ENCODE measurements around the gene ADCK1.
"Not testable (repeated sequence)": the region's sequence is repeated elsewhere in the genome, so short reads cannot be mapped to it uniquely, and the experiment has no call there.

The ADCK1 gene

DNA sequence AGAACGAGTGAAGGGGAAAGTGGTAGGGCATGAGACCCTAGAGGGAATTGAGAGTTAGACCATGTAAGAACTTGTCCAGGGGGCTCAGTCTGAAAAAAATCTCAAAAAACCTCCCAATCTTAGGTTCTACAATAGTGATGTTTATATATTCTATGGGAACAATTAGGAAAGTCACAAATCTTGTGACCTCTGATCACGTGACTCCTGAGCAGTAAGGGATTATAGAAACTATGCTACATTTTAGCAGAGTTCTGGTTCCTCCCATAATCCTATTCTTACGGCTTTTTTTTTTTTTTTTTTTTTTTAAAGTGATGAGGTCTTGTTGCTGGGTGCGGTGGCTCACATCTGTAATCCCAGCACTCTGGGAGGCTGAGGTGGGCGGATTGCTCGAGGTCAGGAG lies 5.8 kb downstream of the ADCK1 start:
- no peak overlapping the region for H3K27ac ChIP-seq
- H3K4me3 ChIP-seq: no peak overlapping the region

DNA sequence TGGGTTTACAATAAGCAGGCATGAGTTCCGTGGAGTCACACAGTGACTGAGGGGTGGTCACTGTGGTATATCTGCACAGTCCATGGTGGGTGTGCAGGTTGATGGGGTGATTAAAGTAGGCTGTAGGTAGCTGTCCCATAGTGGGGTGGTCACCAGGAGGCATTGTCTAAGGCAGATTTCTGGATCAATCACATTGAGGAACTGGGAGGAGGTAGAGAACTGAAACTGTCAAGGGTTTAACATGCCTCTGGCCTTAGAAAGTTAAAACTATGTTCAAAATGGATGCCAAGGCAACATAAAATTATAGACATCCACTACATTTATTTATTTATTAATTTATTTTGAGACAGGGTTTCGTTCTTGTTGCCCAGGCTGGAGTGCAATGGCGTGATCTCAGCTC lies 8.3 kb downstream of the ADCK1 start:
- Histone ChIP-seq H3K4me3 (no peak overlapping the region), H3K27ac (no peak overlapping the region)

DNA sequence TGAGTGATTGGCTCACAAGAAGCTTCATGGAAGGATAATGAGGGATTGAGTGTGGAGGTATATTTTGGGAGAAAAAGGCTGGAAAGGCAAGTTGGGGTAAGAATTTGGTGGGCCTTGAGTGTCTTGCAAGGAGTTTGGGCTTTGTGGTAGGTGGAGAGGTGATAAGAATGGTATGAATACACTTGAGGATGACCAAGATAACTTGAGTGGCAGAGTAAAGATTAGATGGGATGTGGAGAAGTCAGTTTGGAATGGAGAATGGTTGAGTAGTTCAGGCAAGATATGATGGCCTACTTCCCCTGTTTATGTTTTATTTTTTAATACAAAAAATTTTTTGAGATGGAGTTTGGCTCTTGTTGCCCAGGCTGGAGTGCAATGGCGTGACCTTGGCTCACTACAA lies 9.1 kb downstream of the ADCK1 start:
- no peak overlapping the region for H3K4me3 ChIP-seq
- no peak overlapping the region for H3K27ac ChIP-seq

DNA sequence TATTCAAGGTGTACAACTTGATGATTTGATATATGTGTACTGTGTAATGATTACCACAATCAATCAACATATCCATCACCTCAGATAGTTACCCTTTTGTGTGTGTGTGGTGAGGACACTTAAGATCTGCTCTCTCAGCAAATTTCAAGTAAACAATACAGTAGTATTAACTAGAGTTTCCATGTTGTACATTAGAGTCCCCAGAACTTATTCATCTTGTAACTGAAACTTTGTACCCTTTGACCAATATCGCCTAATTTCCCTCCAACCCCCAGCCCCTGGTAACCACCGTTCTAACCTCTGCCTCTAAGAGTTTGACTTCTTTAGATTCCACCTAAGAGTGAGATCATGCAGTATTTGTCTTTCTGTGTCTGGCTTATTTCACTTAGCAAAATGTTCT lies 12.1 kb downstream of the ADCK1 start:
- no peak overlapping the region for H3K27ac ChIP-seq
- H3K4me3 ChIP-seq: no peak overlapping the region

DNA sequence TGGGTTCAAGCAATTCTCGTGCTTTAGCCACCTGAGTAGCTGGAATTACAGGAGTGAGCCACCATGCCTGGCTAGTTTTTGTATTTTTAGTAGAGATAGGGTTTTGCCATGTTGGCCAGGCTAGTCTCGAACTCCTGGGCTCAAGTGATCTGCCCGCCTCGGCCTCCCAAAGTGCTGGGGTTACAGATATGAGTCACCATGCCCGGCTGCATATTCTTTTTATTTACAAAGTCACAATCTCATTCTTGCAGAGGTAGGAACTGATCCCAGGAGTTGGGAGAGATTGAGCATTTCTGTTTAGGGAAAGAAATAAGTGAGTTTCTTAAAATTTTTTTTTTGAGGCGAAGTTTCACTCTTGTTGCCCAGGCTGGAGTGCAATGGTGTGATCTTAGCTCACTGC lies 12.8 kb downstream of the ADCK1 start:
- H3K4me3 ChIP-seq, H3K27ac ChIP-seq: not testable (repeated sequence)

DNA sequence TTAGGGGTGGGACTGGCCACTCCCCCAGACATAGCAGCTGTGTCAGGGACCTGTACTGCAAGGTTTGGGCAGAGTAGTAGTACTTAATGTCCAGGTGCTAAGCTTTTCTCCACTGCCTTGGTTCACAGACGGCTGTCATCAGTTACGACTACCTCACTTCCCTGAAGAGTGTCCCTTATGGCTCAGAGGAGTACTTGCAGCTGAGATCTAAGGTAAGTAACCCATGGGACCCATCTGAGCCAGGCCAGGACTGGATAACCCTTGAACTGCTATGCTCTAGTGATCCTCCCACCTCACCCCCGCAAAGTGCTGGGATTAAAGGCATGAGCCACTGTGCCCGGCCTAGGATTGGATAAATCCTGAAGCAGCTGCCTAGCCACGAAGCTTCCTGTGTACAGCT lies 22.4 kb downstream of the ADCK1 start:
- Histone ChIP-seq H3K4me3 (no peak overlapping the region), H3K27ac (no peak overlapping the region)

DNA sequence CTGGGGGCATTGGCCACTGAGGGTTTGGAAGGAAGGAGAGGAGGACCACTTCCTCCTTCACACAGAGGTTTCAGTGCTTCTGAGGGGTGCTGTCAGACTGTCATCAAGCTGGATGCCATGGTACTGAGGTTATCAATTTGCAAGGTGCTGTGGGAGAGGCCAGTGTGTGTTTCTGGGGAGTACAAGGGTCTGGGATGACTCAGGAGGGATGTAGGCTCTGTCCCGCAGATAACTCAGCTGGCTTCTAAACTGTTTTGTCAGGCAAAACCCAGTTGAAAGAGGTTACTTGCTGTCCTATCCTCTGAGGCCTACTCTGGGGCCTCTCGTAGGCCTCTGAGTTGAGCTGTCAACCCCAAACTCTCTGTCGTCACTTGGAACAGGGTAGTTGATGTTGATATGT lies 22.8 kb downstream of the ADCK1 start:
- no peak overlapping the region for H3K27ac ChIP-seq
- H3K4me3 ChIP-seq: no peak overlapping the region

DNA sequence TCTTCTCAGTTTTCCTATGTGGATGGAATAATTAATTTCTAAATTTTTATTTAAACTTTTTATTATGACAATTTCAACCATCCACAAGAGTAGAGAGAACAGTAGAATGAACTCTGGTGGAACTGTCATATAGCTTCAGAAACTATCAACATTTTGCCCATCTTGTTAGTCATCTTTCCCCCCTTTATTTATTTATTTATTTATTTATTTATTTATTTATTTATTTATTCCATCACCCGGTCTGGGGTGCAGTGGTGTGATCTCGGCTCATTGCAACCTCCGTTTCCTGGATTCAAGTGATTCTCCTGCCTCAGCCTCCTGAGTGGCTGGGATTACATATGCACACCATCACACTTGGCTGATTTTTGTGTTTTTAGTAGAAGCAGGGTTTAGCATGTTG lies 23.5 kb downstream of the ADCK1 start:
- no peak overlapping the region for H3K27ac ChIP-seq
- H3K4me3 ChIP-seq: no peak overlapping the region

DNA sequence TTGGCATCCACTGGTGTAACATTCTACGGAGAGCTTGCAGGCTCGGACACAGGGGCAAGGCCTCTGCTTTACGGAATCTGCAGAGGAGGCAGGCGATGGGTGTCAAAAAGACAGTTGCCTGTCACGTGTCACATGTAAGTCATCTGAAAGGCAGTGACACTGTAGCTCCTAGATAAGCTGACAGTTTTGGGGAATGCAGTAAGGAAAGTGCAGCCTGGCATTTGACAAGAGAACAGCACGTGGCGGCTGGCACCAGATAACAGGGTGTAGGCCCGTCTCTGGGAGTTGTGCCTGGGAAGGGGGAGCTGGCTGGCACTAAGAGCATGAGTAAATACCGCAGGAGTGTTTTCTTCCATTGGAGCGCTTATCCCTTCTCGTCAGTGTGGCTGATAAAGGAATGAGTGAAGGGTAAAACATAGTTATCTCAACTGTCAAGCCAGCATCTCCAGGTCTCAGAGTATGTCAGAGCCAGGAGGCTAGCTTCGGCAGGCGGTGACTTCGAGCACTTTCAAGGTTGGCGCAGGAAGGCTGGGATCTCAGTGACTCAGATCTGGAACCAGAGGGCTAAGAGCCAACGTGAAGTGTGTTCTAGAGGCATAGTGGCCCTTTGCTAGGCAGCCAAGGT lies 26.1 kb downstream of the ADCK1 start:
- no peak overlapping the region for H3K27ac ChIP-seq
- no peak overlapping the region for H3K4me3 ChIP-seq

DNA sequence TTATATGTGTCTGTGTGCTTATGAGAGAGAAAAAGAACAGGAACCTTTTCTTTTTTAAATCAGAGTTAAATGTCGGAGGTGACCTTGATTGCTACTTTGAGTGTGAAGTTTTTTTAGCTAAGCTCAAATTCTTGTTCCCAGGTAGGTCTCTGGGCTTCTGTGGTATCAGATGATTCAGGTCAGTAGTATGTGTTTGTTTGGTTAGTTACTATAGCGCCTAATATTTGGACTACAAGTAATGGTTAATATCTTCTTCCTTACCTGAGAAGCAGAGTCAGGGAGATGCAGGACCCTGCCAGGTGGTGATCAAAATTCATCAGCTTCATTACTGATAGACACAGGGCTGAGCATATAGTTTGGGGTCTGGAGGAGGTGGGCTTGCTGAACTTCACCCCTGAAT lies 30.8 kb downstream of the ADCK1 start:
- no peak overlapping the region for H3K27ac ChIP-seq
- no peak overlapping the region for H3K4me3 ChIP-seq

DNA sequence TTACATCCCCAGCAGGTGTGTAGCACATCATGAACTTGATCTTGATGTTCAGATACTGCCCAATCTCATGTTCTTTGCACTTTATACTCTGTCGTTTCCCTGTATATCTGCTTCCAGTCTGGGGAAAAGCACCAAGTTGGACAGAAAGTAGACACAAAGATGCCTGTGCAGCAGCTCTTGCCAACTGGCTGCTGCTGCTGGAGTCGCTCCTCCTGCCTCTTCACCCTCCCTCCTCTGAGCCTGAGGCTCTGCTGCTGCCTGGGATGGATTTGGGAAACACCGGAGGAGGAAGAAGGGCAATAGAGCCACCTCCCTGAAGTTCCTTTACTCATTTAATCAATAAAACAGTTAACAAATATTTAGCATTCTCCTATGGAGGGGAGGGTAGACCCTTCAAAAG lies 32.4 kb downstream of the ADCK1 start:
- Histone ChIP-seq H3K4me3 (no peak overlapping the region), H3K27ac (no peak overlapping the region)

DNA sequence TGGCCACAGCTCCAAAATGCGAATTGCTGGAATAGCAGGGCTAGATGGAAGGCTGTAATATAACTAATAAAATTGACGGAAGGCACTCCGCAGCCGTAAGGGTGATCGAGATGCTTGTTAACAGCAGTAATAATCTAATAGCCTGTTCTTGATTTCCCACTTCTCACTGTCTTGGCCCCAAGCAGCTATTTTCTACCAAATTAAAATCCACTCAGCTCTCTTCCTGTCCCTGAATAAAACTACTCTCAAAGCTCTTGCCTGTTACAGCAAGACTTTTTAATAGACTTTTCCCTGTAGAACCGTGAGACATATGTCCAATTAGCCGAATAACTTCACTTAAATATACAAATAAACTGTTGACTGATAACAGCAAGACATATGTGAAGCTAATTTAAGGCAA lies 38.0 kb downstream of the ADCK1 start:
- H3K4me3 ChIP-seq: no peak overlapping the region
- no peak overlapping the region for H3K27ac ChIP-seq

DNA sequence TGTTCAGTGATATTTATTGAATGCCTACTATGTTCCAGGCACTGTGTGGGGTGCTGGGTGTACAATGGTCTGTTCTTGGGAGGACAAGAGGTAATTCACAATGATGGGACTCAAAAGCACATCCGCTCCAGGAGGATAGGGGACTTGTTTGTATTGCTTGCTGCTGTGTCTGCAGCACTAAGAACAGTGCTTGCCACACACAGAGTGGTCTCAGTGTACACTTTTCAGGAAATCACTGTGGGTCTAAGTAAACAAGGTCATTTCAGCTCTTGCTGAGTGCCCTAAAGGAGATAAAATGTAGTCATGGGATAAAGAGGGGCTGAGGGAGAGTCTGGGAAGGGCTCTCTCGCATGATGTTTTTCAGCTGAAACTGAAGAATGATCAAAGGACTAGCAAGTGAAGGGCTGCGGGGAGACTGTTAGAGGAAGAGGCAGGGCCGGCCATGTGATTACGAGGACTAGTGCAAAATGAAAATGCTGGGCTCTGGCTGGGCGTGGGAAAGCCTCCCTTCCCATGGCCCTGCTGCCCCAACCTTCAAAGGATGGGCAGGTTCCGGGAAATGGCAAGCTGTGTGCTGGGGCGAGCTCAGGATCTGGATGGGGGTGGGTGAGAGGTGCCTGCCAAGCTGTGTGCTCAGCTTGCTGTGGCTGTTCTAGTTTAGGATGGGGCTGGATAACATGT lies 39.1 kb downstream of the ADCK1 start:
- H3K4me3 ChIP-seq: no peak overlapping the region
- no peak overlapping the region for H3K27ac ChIP-seq

DNA sequence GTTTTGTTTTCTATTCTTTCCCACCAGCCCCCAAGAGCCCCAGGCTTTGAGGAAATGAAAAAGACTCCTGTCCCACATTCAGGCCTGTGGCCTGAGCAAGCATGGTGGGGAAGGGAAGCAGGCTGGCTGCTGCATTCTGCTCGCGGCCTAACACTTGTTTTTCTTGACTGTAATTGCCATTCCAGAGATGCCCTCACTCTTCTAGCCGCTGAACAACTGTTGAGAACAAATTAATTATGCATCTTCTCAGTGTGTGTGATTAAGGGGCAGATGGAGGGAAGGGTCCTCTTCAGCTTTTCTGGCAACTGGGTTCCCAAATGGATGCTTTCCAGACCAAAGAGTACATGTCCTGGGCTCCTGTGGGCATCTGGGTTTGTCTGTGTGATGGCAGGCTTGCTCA lies 43.3 kb downstream of the ADCK1 start:
- no peak overlapping the region for H3K27ac ChIP-seq
- H3K4me3 ChIP-seq: no peak overlapping the region

DNA sequence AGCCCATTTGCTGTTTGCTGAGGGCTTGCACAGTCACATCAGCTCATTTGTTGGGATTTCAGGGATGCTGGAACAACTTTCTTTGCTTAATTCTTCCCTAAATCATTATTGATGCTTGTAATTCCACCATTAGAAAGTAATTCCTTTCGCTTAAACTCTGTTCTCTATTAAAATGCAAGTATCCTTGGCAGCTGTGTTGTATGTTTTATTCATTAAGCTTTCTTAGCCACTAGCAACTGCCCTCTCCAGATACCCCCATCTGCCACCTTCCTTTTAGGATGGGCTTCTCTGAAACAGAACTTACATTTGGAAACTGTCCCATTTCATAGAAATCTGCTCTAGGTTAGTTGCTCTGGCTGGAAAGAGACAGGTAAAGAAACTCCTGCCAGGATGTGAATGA lies 43.7 kb downstream of the ADCK1 start:
- no peak overlapping the region for H3K4me3 ChIP-seq
- H3K27ac ChIP-seq: no peak overlapping the region

DNA sequence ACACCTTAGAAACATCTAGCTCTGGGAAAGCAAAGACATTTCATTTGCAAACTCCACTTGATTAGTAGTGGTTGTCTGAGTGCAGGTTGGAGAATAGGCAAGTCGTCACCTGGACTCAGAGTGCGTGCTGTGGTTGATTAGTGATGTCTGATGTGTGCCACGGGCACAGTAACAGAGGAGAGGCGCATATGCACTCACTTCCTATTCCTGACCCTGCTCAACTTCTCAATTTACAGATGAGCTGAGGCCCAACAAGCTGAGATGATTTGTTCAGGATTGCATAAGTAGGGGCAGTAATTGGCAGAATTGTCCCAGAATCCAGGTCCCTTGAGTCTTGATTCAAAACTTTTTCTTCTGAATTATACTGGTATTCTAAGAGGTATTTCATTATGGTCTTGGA lies 44.9 kb downstream of the ADCK1 start:
- no peak overlapping the region for H3K27ac ChIP-seq
- no peak overlapping the region for H3K4me3 ChIP-seq

DNA sequence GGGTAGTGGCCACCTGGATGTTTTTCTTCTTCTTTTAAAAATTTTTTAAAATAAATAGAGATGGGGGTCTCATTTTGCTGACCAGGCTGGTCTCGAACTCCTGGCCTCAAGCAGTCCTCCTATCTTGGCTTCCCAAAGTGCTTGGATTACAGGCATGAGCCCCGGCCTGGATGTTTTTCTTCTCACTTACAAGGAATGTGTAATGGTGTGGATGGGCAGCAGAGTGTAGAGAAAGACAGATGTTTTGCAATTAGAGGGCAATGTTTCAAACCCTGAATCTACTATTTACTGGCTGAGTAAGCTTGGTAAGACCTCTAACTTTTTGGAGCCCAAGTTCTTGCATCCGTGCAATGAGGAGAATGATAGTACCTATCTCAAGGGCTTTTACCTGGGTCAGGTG lies 48.1 kb downstream of the ADCK1 start:
- H3K4me3 ChIP-seq: no peak overlapping the region
- no peak overlapping the region for H3K27ac ChIP-seq

DNA sequence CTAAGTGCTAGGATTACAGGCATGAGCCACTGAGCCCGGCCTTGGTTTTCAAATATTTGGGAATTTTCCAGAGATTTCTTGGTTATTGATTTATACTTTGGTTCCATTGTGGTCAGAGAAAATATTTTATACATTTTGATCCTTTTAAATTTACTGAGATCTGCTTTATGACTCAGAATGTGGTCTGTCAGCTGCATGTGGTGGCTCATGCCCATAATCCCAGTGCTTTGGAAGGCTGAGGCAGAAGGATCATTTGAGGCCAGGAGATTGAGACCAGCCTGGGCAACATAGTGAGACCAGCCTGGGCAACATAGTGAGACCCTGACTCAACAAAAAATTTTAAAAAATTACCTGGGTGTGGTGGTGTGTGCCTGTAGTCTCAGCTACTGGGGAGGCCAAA lies 49.8 kb downstream of the ADCK1 start:
- no peak overlapping the region for H3K4me3 ChIP-seq
- H3K27ac ChIP-seq: no peak overlapping the region

DNA sequence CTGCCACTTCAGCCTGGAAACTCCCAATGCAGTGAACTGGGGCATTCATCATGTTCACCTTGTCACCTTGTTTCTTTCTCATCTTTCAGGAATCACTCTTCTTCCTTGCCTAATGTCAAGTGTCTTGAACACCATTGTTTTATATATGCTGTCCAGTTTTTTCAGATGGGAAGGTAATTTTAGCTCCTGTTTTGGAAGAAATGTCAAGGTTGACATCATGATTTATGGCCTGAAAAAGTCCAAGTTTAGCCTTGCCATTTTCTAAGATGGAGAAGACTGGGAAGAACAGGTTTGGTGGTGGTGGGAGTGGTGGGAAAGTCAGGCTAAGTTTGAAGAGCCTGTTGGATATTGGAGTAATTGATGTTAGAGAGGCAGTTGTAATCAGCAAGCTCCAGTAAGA lies 54.0 kb downstream of the ADCK1 start:
- Histone ChIP-seq H3K4me3 (no peak overlapping the region), H3K27ac (no peak overlapping the region)

DNA sequence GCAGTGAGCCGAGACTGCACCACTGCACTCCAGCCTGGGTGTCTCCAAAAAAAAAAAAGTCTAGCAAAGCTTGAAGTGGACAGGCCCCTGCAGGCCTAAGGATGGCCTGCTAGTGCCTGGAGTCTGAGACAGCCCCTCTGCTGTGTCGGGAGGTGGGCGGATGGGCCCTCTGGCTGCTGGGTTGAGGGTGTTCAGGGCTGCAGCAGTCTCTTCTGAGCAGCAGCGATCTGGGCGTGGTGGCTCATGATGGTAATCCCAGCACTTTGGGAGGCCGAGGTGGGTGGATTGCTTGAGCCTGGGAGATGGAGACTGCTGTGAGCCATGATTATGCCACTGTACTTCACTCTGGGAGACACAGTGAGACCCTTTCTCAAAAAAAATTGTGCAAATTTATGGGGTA lies 57.0 kb downstream of the ADCK1 start:
- no peak overlapping the region for H3K27ac ChIP-seq
- H3K4me3 ChIP-seq: no peak overlapping the region

DNA sequence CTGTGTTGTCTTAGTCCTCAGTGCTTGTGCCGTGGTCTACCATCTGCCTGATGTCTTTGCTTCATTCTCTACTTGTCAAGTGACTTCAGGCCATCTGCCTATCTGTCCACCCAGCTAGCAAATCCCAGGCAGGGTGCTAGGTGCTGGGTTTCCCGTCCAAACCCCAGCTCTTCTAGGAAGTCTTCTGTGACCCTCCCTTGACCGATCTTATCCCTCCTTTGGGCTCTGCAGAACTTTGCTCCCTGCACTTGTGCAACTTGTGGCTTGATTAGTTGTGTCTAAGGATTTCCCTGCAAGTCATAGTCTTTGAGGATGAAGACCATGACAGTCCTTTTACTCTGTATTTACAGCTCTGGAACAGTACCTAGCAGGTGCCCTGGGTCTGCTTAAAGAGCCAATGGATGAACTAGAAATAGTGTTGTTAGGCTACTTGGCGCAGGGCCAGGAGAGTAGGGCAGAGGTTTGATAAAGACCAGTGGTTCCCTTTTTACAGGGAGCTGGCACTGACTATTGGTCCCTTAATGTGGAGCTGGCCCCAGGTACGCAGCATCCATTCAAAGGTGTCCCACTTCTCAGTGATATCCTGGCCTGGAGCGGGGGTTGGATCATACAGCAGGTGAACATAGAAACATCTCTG lies 60.1 kb downstream of the ADCK1 start:
- Histone ChIP-seq H3K4me3 (no peak overlapping the region), H3K27ac (no peak overlapping the region)

DNA sequence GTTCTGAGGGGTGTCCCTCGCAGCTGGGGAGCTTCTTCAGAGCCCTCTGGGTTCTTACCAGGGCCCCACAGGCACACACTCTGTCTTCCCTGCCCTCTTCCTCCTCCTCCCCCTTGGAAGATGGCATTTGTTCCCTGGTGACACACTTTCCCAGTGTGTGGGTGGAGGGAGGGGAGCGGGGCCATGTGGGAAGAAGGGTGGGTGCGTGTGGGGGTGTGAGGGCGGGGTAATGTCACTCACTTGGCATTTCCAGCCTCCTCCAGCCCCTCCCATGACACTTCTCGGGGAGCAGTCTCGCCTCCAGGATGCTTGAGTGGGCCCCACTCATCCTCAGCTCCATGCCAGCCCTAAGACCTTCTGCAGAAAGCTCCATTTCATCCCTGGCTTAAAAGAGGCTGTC lies 61.3 kb downstream of the ADCK1 start:
- H3K4me3 ChIP-seq: no peak overlapping the region
- H3K27ac ChIP-seq: no peak overlapping the region

Data from skin epidermis (tissue), 12 donors.